Erythroblast (primary cell): ENCODE measurements around the gene KRT2.

Source experiments
- GATA1 ChIP-seq: IDR thresholded peaks from 2 replicates; pipeline ENCODE4 v1.6.1; 2011; ENCODE audit warnings: low read depth, mild to moderate bottlenecking, control low read depth, low read length, moderate library complexity
- POLR2A ChIP-seq: IDR thresholded peaks from 2 replicates; pipeline ENCODE4 v1.6.1; 2011; ENCODE audit warnings: mild to moderate bottlenecking, low read length

DNA sequence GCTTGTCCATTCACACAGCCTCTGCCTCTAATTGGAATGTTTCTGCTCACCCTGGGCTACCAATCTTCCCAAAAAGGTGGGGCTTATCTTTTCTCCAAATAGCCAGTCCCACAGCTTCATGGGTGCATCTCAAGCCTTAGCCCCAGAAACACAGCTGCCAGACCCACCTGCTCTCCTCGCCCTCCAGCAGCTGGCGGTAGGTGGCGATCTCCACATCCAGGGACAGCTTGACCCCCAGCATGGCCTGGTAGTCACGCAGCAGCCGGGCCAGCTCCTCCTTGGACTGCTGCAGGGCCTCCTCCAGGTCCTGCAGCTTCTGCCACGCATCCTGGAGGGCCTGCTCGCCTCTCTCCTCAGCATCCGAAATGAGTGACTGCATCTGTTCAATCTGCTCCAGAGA, 40.2 kb upstream of the KRT2 start:
- TF ChIP-seq POLR2A = no peak
- no peak for TF ChIP-seq GATA1
